Non-pigmented ciliary epithelial cell (primary cell): ENCODE data around the gene KL.

Source experiments
- DNase-seq: peaks from one replicate; pipeline ENCODE4 v3.0.0-alpha.2; 2010; ENCODE audit warnings: low read depth

Gene KL

GRCh38 chr13:33037673-33038072, 21.4 kb downstream of the KL start:
- DNase-seq = no peak

DNA sequence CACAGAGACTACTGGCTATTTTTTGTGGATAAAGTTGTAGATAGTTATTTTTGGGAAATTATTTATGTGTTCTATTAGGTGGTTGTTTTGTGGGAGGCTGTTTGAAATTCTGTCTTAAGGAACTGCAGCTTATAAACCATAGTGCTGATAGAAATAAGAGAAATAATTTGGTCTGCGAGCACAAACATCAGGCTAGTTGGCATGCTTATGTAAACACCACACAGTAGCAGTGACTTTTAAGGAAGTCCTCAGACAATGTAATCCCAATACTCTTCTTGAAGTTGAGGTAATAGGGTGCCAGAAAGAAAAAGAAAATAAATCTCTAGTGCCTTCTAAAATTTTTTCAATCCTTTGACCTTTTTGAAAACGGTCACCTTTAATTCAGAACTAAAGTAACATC, 23.9 kb downstream of the KL start:
- DNase-seq = no peak

GRCh38 chr13:33045851-33046592, 29.8 kb downstream of the KL start:
- DNase-seq = no peak

- no peak for DNase-seq
Measured at GRCh38 chr13:33050161-33050560, 33.9 kb downstream of the KL start.

- DNase-seq = no peak
Measured at GRCh38 chr13:33051632-33052031, 35.4 kb downstream of the KL start.

DNA sequence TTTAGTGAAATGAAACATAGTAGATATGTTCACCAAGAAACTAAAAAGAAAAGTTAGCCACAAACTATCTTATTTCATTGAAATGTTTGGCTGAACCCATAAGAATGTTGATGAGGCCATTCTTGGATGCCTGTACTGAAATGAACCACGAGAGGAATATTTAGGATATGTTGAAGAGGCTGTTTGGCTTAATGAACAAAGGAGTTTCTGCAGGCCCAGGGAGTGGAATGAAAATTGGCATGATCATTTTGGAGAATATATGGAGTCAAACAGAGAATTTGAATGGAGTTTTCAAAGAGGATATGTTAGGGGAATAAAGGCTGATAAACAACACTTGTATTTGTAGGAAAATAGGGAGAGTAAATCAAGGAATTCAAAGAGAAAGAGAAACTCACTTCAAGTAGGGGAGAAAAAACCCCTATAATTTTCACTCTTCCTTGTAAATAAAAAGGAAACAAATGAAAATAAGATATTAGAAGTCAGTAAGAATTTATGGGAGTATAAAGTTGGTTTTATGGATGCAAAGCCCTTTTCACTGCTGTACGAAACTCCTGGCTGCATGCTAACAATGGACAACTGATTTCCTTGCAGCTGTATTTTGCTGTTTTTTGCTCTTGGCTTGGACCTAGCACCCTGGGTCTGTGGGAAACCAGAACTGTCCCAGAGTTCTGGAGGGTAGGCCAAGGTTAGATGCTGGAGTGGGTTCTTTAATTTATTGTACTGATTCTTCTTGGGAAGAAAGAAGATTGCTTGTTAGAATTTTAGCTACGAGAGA, 36.5 kb downstream of the KL start:
- DNase-seq = no peak

DNA sequence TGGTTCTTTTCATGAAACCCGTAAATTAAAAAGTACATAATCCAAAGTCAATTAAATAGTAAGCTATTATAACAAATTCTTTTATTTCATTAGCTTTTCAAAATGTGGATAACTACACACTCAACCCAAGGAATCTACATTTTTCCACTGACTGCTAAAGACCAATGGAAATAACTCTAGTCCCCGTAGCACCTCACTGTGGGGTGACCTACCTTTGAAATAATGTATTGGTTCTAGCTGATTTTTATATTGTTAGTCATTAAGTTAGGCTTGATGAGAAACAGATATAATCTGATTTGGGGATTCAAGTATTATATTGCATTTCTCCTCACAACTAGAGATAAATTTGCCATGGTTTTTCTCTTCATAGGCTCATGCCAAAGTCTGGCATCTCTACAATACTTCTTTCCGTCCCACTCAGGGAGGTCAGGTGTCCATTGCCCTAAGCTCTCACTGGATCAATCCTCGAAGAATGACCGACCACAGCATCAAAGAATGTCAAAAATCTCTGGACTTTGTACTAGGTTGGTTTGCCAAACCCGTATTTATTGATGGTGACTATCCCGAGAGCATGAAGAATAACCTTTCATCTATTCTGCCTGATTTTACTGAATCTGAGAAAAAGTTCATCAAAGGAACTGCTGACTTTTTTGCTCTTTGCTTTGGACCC, 37.3 kb downstream of the KL start:
- no peak for DNase-seq

- no peak for DNase-seq
Measured at GRCh38 chr13:33057019-33057780, 41.0 kb downstream of the KL start.

GRCh38 chr13:33058776-33059327, 42.6 kb downstream of the KL start:
- no peak for DNase-seq

DNA sequence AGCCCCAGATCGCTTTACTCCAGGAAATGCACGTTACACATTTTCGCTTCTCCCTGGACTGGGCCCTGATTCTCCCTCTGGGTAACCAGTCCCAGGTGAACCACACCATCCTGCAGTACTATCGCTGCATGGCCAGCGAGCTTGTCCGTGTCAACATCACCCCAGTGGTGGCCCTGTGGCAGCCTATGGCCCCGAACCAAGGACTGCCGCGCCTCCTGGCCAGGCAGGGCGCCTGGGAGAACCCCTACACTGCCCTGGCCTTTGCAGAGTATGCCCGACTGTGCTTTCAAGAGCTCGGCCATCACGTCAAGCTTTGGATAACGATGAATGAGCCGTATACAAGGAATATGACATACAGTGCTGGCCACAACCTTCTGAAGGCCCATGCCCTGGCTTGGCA, 44.6 kb downstream of the KL start:
- no peak for DNase-seq

GRCh38 chr13:33066329-33066728, 50.1 kb downstream of the KL start:
- DNase-seq = no peak

- no peak for DNase-seq
Measured at GRCh38 chr13:33069365-33069764, 53.1 kb downstream of the KL start.

DNA sequence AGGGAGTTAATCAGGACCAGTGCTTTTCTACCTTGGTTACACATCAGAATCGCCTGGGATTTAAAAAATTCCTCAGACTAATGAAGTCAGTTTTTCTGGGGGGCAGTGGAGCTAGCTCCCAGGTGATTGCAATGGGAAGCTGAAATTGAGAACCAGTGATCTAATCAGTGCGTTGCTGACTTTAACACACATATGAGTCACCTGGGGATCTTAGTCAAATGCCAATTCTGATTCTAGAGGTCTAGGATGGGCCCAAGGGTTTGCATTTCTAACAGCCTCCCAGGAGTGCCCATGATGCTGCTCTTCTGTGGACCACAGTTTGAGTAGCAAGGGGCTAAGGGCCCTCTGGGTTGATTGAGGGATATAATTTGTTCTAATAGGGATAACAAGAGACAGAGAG, 54.5 kb downstream of the KL start:
- DNase-seq = no peak

GRCh38 chr13:33072282-33072681, 56.1 kb downstream of the KL start:
- DNase-seq = no peak

DNA sequence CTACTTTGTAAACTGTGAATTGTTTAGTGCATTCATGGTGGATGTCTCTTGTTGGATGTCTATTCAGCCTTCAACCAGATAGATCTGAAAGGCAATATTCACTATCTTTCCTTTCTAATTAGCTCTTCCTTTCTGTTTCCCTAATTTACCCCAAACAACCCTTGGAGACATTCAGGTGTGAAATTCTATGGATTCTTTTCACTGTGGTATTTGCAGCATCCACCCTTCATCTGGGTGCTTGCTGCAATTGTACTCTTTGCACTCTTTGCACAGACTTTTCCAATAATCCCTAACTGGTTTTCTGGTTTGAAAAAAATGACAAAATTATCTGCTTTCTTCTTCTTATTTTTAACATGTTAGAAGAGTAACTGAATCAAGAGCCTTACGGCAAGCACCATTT, 56.5 kb downstream of the KL start:
- DNase-seq = no peak

GRCh38 chr13:33073338-33073737, 57.1 kb downstream of the KL start:
- no peak for DNase-seq

- no peak for DNase-seq
Measured at GRCh38 chr13:33076001-33076992, 60.1 kb downstream of the KL start.

GRCh38 chr13:33078263-33078662, 62.0 kb downstream of the KL start:
- no peak for DNase-seq

DNA sequence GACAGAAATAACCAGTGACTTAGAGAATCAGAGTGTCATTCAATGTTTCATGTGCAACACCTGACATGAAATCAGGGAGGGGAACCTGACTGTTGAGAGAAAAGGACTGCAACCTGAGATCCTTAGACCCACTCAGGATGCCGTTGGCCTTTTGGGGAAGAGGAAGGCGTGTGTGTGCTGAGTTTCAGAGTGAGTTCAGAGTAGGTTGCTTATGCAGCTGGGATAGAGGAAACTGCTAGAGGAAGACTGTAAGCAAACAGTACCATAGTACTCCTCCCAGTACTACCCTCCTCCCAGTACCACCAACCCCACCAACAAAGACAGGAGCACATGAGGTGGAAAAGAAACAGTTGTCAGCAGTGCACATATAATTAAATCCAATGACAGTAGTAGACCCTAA, 63.7 kb downstream of the KL start:
- no peak for DNase-seq

- no peak for DNase-seq
Measured at GRCh38 chr13:33080972-33081590, 64.9 kb downstream of the KL start.
